ENCODE data around the gene CRACDL.
A peak's percentile ranks its signal among the peaks of the same experiment; 100 is the strongest.
"Not testable (repeated sequence)": the region's sequence is repeated elsewhere in the genome, so short reads cannot be mapped to it uniquely, and the experiment has no call there.

CRACDL gene

GRCh38 chr2:98771721-98772524, 164.1 kb downstream of the CRACDL start:
- peak in 1 of 2 experiments; percentile 16 for DNase-seq

GRCh38 chr2:98771264-98771663, 164.8 kb downstream of the CRACDL start:
- no peak for DNase-seq

- peak in 1 of 2 experiments; percentile 29 for DNase-seq
Measured at GRCh38 chr2:98769784-98770183, 166.2 kb downstream of the CRACDL start.

GRCh38 chr2:98769114-98769476, 166.9 kb downstream of the CRACDL start:
- peak; percentile 46 to 53 for DNase-seq

GRCh38 chr2:98768384-98769113, 167.5 kb downstream of the CRACDL start:
- no peak for DNase-seq

GRCh38 chr2:98764499-98764898, 171.5 kb downstream of the CRACDL start:
- DNase-seq, result no peak

- DNase-seq, result no peak
Measured at GRCh38 chr2:98763209-98763951, 172.6 kb downstream of the CRACDL start.

GRCh38 chr2:98761909-98762308, 174.1 kb downstream of the CRACDL start:
- DNase-seq, result no peak

GRCh38 chr2:98761267-98761781, 174.7 kb downstream of the CRACDL start:
- DNase-seq, result no peak

GRCh38 chr2:98759827-98760625, 176.0 kb downstream of the CRACDL start:
- DNase-seq, result no peak

- DNase-seq, result no peak
Measured at GRCh38 chr2:98759338-98759737, 176.7 kb downstream of the CRACDL start.

- no peak for DNase-seq
Measured at GRCh38 chr2:98757904-98758421, 178.1 kb downstream of the CRACDL start.

GRCh38 chr2:98753801-98754200, 182.2 kb downstream of the CRACDL start:
- DNase-seq, result no peak

- DNase-seq, result not testable (repeated sequence)
Measured at GRCh38 chr2:98752711-98753110, 183.3 kb downstream of the CRACDL start.

GRCh38 chr2:98751748-98752147, 184.3 kb downstream of the CRACDL start:
- DNase-seq, result no peak

GRCh38 chr2:98750593-98751282, 185.3 kb downstream of the CRACDL start:
- DNase-seq, result no peak

- no peak for DNase-seq
Measured at GRCh38 chr2:98749066-98749450, 187.0 kb downstream of the CRACDL start.

- no peak for DNase-seq
Measured at GRCh38 chr2:98748292-98749065, 187.5 kb downstream of the CRACDL start.

- no peak for DNase-seq
Measured at GRCh38 chr2:98747888-98748287, 188.1 kb downstream of the CRACDL start.

- no peak for DNase-seq
Measured at GRCh38 chr2:98746426-98746825, 189.6 kb downstream of the CRACDL start.

GRCh38 chr2:98744595-98744994, 191.4 kb downstream of the CRACDL start:
- DNase-seq, result no peak
